Stromal cell of bone marrow (primary cell): ENCODE measurements around the gene BTN1A1.
"Not testable (repeated sequence)": the region's sequence is repeated elsewhere in the genome, so short reads cannot be mapped to it uniquely, and the experiment has no call there.

Experiments used
- DNase-seq: peaks from one replicate; pipeline ENCODE4 v3.0.0-alpha.2; 2012; ENCODE audit warnings: low read depth

BTN1A1 gene

GRCh38 chr6:26516481-26517427 lies 16.7 kb downstream of the BTN1A1 start:
- no peak for DNase-seq

DNA sequence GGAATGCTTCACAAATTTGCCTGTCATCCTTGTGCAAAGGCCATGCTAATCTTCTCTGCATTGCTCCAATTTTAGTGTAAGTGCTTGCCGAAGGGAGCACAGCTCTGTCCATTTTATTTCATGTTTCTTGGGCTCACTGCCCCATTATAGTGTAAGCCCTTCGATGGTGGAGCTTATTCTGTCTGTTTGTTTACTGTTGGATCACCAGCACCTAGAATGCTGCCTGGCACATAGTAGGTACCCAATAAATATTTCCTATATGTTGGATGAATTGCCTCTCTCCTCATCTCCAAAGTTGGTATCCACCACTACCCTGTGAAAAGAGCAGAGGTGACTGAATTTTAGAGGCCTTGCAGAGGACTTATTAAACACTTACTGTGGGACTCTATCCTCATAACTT lies 19.3 kb downstream of the BTN1A1 start:
- DNase-seq = no peak

DNA sequence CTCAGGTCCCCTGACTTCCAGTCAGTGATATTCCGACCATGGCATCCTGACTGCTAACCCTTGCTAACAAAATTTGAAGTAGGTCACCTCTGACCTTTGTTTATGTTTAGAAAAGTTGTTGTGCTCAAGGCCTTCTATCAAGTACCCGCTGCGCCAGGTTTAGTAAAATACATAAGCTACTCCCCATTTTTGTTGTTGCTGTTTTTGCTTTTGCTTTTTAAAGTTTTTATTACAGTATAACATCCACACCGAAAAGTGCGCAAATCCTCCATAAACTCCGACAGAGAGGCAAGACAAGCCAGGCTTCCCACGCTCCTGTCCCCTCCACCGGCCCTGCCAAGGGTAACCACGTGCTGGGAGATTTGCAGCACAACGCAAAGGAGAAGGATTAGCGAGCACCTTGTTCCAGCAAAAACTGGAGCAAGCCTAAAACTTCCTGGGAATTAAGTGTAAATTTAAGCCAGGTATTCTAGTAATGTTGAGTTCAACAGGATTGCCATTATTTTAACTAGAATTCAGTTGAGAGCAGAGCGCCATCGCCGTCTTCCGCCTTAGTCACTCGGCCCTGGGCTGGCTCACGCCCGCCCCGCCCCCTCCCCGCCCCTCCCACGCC lies 20.2 kb downstream of the BTN1A1 start:
- no peak for DNase-seq

DNA sequence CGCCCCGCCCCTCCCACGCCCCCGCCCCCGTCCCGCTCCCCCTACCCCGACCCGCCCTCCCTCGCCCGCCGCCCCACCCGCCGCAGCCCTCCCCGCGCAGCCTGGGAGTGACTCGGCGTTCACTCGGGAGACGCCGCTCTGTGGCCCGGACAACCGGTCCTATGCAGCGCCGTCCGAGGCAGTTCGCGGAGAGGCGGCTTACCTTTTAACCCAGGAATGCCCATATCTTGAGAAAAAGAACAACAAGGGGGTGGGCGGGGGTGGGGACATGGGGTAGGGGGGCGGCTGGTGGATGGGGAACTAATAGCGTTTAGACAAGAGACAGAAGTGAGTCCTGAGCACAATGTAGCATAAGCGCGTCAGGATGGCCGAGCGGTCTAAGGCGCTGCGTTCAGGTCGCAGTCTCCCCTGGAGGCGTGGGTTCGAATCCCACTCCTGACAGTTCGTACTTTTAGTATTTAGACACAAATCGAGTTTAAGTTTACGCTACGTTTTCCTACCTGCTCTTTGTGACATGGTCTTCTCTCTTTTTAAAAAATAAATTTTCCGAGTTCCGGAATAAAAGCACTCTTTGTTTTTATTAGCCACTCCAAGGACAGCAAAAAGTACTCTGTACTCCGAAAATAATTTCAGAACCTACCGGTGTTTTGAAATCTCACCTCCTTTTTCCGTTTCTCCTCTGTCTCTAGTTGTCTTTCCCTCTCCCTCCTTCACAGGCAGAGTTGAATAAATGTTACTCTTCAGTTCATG lies 20.9 kb downstream of the BTN1A1 start:
- DNase-seq = peak; percentile 65

- peak; percentile 61 for DNase-seq
Measured at GRCh38 chr6:26521600-26522391, 21.7 kb downstream of the BTN1A1 start.

DNA sequence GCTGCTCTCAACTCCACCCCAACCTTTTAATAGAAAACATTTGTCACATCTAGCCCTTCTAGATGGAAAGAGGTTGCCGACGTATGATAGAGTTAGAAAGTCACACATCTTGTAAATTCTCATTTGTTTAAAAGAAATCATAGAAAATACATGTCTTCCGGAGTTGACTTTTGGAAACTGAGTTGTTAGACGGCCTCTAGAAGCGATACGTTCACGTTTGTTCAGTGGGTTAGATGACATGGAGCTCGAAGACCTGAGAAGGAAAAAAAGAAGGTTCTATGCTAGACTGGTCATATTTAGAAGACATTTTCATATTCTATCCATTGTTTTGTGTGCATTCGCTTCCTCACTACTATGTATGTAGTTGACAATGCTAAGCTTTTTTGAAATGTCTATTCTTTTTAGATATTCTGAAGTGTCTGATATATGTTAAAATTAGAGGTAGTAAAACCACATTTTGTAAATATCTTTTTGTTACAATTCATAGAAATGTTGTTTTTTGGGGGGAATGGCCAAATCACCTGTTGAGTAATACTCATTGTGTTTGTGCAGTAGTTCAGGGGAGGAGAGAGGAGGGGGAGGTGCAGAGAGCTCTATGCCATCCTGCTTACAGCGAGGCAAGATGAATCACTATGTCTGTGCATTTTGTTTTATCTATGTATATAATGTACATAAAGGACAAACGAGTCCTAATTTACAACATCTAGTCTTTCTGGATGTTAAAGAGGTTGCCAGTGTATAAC lies 22.6 kb downstream of the BTN1A1 start:
- not testable (repeated sequence) for DNase-seq

- DNase-seq = not testable (repeated sequence)
Measured at GRCh38 chr6:26524314-26524713, 24.2 kb downstream of the BTN1A1 start.

DNA sequence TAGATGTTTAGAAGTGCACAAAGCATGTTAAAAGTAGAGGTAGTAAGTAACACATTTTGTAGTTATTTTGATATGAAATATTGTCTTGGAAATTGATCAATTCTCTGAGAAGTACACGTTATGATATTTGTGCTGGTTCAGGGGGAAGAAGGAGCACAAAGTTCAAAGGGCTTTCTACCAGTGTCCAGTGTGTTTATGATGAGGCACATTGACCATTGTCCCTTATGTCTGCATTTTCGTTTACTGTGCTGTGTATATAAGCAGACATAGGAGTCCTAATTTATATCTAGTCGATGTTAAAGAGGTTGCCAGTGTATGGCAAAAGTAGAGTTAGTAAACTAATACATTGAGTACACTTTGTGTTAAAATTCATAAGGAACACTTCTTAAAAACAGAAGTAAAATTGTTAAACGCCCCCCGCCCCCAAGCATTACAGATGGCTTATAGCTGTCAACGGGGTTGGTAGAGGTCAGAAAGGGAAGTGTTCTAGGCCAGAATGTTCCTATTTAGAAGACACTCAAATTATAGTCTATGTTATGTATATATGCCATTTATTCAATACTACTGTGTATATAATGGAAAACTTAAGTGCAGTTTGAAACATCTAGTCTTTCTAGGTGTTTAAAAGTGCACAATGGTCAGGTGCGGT lies 24.7 kb downstream of the BTN1A1 start:
- DNase-seq = no peak

GRCh38 chr6:26525838-26526237 lies 25.7 kb downstream of the BTN1A1 start:
- no peak for DNase-seq

DNA sequence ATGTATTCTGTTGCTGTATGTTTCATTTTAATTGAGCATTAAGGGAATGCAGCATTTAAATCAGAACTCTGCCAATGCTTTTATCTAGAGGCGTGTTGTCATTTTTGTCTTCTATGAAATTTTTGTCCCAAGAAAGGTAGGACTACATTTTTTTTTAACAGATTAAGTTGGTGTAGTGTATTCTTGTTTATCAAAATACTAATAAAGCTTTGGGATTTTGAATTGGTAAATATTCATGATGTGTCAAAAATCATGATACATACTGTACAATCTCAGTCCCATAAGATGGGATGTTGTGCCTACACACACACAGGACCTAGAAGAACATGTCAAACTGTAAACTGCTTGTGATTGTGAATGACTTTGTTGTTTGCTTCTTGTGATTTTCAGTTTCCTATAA lies 26.8 kb downstream of the BTN1A1 start:
- no peak for DNase-seq

DNA sequence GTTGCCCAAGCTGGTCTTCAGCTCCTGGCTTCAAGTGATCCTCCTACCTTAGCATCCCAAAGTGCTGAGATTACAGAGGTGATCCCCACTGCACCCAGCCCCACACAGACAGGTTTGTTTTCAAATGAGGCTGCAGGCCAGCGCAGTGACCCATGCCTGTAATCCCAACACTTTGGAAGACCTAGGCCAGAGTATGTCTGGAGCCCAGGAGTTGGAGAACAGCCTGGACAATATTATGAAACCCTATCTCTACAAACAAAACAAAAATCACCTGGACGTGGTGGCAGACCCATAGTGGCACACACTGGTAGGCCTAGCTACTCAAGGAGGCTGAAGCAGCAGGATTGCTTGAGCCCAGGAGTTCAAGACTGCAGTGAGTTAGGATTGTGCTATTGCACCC lies 30.1 kb downstream of the BTN1A1 start:
- DNase-seq = no peak

DNA sequence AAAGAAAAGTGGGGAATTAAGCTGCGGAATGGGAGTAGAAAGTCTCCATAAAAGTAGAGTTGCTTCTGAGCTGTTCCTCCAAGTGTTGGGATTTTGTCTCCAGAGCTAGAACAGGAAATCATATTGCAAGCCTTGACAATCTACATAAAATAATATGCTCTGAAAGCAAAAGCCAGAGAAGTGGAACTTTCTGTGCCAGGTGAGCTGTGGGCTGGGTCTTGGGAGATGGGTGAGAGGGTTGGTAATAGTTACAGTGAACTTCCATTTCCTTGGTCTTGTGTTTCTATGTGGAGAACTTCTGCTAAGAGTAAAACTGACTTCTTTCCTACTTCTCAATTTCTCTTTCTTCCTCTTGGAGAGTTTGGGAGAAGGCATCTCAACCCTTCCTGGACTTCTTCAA lies 31.8 kb downstream of the BTN1A1 start:
- DNase-seq = no peak

GRCh38 chr6:26532699-26533531 lies 32.8 kb downstream of the BTN1A1 start:
- DNase-seq = peak; percentile 70

GRCh38 chr6:26533532-26533931 lies 33.4 kb downstream of the BTN1A1 start:
- no peak for DNase-seq

DNA sequence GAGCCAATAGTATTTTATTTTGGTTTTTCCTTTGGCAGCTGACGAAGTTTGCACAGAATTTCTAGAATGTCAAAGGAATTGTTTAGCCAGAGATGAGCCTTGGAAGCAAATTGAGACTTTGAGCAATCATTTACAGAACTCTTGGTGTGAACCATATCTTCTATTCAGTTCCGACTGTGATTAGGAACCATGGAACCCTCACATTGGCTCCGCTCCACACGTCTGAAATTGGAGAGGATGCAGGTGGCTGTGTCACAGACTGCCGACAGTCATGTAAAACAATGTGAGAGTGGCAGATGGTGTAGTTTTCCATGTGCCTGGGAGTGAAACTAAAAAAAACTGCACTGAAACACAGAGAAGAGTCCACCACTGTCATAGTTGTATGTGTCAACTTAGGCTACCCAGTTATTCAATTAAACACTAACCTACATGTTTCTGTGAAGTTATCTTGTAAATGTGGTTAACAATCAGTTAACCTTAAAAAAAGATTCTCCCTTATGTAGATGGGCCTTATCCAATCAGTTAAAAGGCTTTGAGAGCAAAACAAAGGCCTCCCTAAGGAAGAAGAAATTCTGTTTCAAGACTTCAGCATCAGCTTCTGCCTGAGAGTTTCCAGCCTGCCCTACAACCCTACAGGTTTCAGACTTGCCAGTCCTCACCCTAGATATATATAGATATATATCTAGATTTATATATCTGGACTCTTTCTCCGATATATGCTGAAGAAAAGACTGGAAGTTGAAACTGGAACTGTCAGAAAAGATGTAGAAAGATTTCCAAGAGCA lies 34.8 kb downstream of the BTN1A1 start:
- no peak for DNase-seq

- peak; percentile 49 for DNase-seq
Measured at GRCh38 chr6:26536571-26537159, 36.6 kb downstream of the BTN1A1 start.

- DNase-seq = peak; percentile 72
Measured at GRCh38 chr6:26537160-26537845, 37.2 kb downstream of the BTN1A1 start.
